ENCODE results near the gene ATP2B2.

DNA sequence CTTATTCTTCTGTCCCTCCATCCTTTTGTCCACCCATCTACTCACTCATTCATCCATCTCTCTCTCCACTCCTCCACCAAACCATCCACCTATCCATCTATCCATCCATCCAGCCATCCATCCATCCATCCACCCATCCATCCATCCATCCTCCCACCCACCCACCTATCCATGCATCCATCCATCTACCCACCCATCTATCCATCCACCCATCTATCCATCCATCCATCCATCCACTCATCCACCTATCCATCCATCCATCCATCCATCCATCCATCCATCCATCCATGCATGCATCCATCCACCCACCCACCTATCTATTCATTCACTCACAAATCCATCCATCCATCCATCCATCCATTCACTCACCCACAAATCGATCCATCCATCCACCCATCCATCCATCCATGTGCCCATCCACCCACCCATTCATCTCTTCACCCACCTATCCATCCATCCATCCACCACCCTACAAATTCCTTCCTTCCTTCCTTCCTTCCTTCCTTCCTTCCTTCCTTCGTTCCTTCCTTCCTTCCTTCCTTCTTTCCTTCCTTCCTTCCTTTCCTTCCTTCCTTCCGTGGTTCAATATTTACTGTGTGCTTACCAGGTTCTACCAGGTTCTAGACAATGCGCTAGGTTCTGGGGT lies 17.3 kb downstream of the ATP2B2 start:
- TF ChIP-seq, protein P1, sequence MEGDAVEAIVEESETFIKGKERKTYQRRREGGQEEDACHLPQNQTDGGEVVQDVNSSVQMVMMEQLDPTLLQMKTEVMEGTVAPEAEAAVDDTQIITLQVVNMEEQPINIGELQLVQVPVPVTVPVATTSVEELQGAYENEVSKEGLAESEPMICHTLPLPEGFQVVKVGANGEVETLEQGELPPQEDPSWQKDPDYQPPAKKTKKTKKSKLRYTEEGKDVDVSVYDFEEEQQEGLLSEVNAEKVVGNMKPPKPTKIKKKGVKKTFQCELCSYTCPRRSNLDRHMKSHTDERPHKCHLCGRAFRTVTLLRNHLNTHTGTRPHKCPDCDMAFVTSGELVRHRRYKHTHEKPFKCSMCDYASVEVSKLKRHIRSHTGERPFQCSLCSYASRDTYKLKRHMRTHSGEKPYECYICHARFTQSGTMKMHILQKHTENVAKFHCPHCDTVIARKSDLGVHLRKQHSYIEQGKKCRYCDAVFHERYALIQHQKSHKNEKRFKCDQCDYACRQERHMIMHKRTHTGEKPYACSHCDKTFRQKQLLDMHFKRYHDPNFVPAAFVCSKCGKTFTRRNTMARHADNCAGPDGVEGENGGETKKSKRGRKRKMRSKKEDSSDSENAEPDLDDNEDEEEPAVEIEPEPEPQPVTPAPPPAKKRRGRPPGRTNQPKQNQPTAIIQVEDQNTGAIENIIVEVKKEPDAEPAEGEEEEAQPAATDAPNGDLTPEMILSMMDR (IDR thresholded peaks at IDR 0.05 in 4 of 5, conservative IDR thresholded peaks at IDR 0.05 in 1 of 5) = no peak
- TF ChIP-seq POLR2A (IDR thresholded peaks at IDR 0.05) = no peak
